Measurements from ENCODE around the gene CDH10. TPM values are rescaled to one million over a fixed set of nuclear protein-coding genes. Genes with fewer than 3 reads are reported as not detected.

CDH10 gene
- total and polyA plus RNA-seq, 2 experiments from 2014 or later: not detected

- no peak overlapping the region for H3K4me3 ChIP-seq
- H3K4me1 ChIP-seq (ENCODE audit: insufficient read depth): peaks cover 9% of the 10 kb centered on the region
- Mint-ChIP-seq H3K4me1 (peaks cover 10% of the 10 kb centered on the region), H3K9me3 (no peaks in the 10 kb centered on the region), H3K27ac (no peak overlapping the region), H3K4me3 (no peak overlapping the region), H3K36me3 (ENCODE audit: low read depth) (no peaks in the 10 kb centered on the region), H3K27me3 (ENCODE audit: insufficient read depth, low read depth, poor library complexity) (no peaks in the 10 kb centered on the region)
- DNase-seq (ENCODE audit: low spot score) (peak; percentile 62), ATAC-seq (no peak)
- no peaks in the 10 kb centered on the region for H3K27me3 ChIP-seq (ENCODE audit: insufficient read depth)
- no peaks in the 10 kb centered on the region for H3K9me2 ChIP-seq (ENCODE audit: insufficient read depth)
- no peaks in the 10 kb centered on the region for H3K79me2 ChIP-seq (replicated peaks; ENCODE audit: insufficient read depth)
- no peak overlapping the region for H2AFZ ChIP-seq
- no peaks in the 10 kb centered on the region for H3F3A ChIP-seq (replicated peaks; ENCODE audit: low read depth)
- no peaks in the 10 kb centered on the region for H4K20me1 ChIP-seq (replicated peaks; ENCODE audit: insufficient read depth)
- TF ChIP-seq CTCF (conservative IDR thresholded peaks at IDR 0.05; ENCODE audit: low read depth in 2 of 2): peak; percentile 65 to 83
- TF ChIP-seq EZH2phosphoT487 (IDR thresholded peaks at IDR 0.05; ENCODE audit: unreplicated experiment): no peak
- no peaks in the 10 kb centered on the region for H3K36me3 ChIP-seq (ENCODE audit: insufficient read depth)
- H3K4me2 ChIP-seq: no peak overlapping the region
- no peak overlapping the region for H3K27ac ChIP-seq (ENCODE audit: low read depth)
Measured at GRCh38 chr5:24633715-24634325, 11.0 kb downstream of the CDH10 start.

GRCh38 chr5:24632353-24632752 is 12.4 kb downstream of the CDH10 start:
- ATAC-seq: no peak
- Histone ChIP-seq H2AFZ (no peak overlapping the region), H3K9me2 (ENCODE audit: insufficient read depth) (no peaks in the 10 kb centered on the region), H3K4me2 (no peak overlapping the region), H3F3A (replicated peaks; ENCODE audit: low read depth) (no peaks in the 10 kb centered on the region), H3K4me3 (no peak overlapping the region), H3K27me3 (ENCODE audit: insufficient read depth) (no peaks in the 10 kb centered on the region), H3K36me3 (ENCODE audit: insufficient read depth) (no peaks in the 10 kb centered on the region), H3K27ac (ENCODE audit: low read depth) (no peak overlapping the region), H3K4me1 (ENCODE audit: insufficient read depth) (peaks cover 9% of the 10 kb centered on the region), H4K20me1 (replicated peaks; ENCODE audit: insufficient read depth) (no peaks in the 10 kb centered on the region), H3K79me2 (replicated peaks; ENCODE audit: insufficient read depth) (no peaks in the 10 kb centered on the region)
- Mint-ChIP-seq H3K27me3 (ENCODE audit: insufficient read depth, low read depth, poor library complexity) (no peaks in the 10 kb centered on the region), H3K27ac (no peak overlapping the region), H3K36me3 (ENCODE audit: low read depth) (no peaks in the 10 kb centered on the region), H3K4me1 (peaks cover 10% of the 10 kb centered on the region), H3K9me3 (no peaks in the 10 kb centered on the region), H3K4me3 (no peak overlapping the region)
- DNase-seq (ENCODE audit: low spot score): no peak
- TF ChIP-seq CTCF (conservative IDR thresholded peaks at IDR 0.05; ENCODE audit: low read depth in 2 of 2) (no peak), CREB1 (CRISPR knock-in tag; IDR thresholded peaks at IDR 0.05; ENCODE audit: low read depth) (no peak), JUNB (IDR thresholded peaks at IDR 0.05; ENCODE audit: unreplicated experiment) (no peak), NANOG (IDR thresholded peaks at IDR 0.05; ENCODE audit: borderline replicate concordance) (no peak), STAT1 (IDR thresholded peaks at IDR 0.05; ENCODE audit: unreplicated experiment) (no peak), ZNF114 (CRISPR knock-in tag; IDR thresholded peaks at IDR 0.05) (no peak), REST (IDR thresholded peaks at IDR 0.05; ENCODE audit: unreplicated experiment) (no peak)
